T-helper 2 cell (primary cell): ENCODE results near the gene FGG.

Source experiments
- DNase-seq, 5 experiments: peaks; one replicate each; pipeline versions ENCODE4 v3.0.0 to v3.0.0-alpha.2; 2012 to 2022

FGG gene

GRCh38 chr4:154585369-154586018 lies 27.0 kb downstream of the FGG start:
- no peak for DNase-seq

- DNase-seq = no peak
These were observed 28.2 kb downstream of the FGG start for GRCh38 chr4:154584259-154584658.

GRCh38 chr4:154583677-154584076 lies 28.8 kb downstream of the FGG start:
- DNase-seq = no peak

GRCh38 chr4:154583230-154583629 lies 29.2 kb downstream of the FGG start:
- no peak for DNase-seq

- no peak for DNase-seq
These were observed 29.7 kb downstream of the FGG start for GRCh38 chr4:154582723-154583122.

- DNase-seq = no peak
These were observed 32.5 kb downstream of the FGG start for GRCh38 chr4:154579927-154580326.

- DNase-seq = no peak
These were observed 33.5 kb downstream of the FGG start for GRCh38 chr4:154578919-154579318.

- DNase-seq = no peak
These were observed 35.1 kb downstream of the FGG start for GRCh38 chr4:154577324-154577723.

- no peak for DNase-seq
These were observed 38.1 kb downstream of the FGG start for GRCh38 chr4:154574311-154574710.

- no peak for DNase-seq
These were observed 39.1 kb downstream of the FGG start for GRCh38 chr4:154573190-154573870.

GRCh38 chr4:154569584-154569983 lies 42.9 kb downstream of the FGG start:
- DNase-seq = no peak

GRCh38 chr4:154569028-154569427 lies 43.4 kb downstream of the FGG start:
- DNase-seq = no peak

GRCh38 chr4:154566639-154567204 lies 45.7 kb downstream of the FGG start:
- DNase-seq = no peak

GRCh38 chr4:154565704-154566103 lies 46.8 kb downstream of the FGG start:
- DNase-seq = no peak

- no peak for DNase-seq
These were observed 48.1 kb downstream of the FGG start for GRCh38 chr4:154564311-154564710.

GRCh38 chr4:154562697-154563254 lies 49.7 kb downstream of the FGG start, which contains the start of gene FGB:
FGB (plus strand) TSS chr4:154563011; CDS start chr4:154563019, 8 bp downstream.
- no peak for DNase-seq

- no peak for DNase-seq
These were observed 51.6 kb downstream of the FGG start for GRCh38 chr4:154560824-154561231.

- no peak for DNase-seq
These were observed 52.0 kb downstream of the FGG start for GRCh38 chr4:154560419-154560801.

GRCh38 chr4:154559494-154560418 lies 52.7 kb downstream of the FGG start:
- DNase-seq = peak in 1 of 5 experiments; percentile 9

- DNase-seq = no peak
These were observed 53.3 kb downstream of the FGG start for GRCh38 chr4:154559141-154559493.
